ENCODE results near the gene ZNF724. TPM values are rescaled to one million over a fixed set of nuclear protein-coding genes. Genes with fewer than 3 reads are reported as not detected.
A peak's percentile ranks its signal among the peaks of the same experiment; 100 is the strongest.
"Not testable (repeated sequence)": the region's sequence is repeated elsewhere in the genome, so short reads cannot be mapped to it uniquely, and the experiment has no call there.

The ZNF724 gene
- total RNA-seq (1 to 10 TPM; 2.1 to 3.2 TPM), total RNA-seq (1.9 to 4.9 reads per million in 2 donors)

GRCh38 chr19:23249911-23250649 lies at the start of gene ZNF724:
Gene ZNF724 (minus strand): TSS chr19:23250394. CDS start chr19:23250242, 152 bp downstream.
- ATAC-seq (peak; percentile 100), DNase-seq (peak; percentile 66 to 75 (median 74))
- Mint-ChIP-seq H3K36me3 (ENCODE audit: low read depth) (no peaks in the 10 kb centered on the region), H3K4me1 (peaks cover 7% of the 10 kb centered on the region), H3K27me3 (no peaks in the 10 kb centered on the region), H3K4me3 (peak within 1 kb of the TSS; percentile 95), H3K27ac (peak within 1 kb of the TSS; percentile 83)
- H3K9me3 ChIP-seq (ENCODE audit: control insufficient read depth, low read length, poor library complexity, severe bottlenecking), result no peaks in the 10 kb centered on the region

DNA sequence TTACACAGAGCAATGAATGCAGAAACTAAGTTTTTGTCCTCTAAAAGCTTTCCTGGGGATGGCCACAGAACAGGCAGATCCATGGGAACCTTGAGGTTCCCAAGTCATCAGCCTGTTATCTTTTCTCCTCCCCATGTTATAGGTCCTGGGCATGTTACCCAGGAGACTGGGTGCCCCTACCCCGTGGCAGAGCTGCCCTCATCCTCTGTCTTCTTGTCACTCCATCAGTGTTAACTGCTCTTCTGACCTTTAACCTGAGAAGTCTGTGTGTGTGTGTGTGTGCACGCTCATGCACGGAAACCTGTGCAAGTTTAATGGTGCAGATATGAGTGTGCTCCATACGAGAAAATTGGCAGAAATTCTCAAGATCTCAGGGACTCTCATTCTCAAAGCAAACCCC lies 43.9 kb upstream of the ZNF724 start:
- ATAC-seq (no peak), DNase-seq (no peak)
- H3K9me3 ChIP-seq (ENCODE audit: control insufficient read depth, low read length, poor library complexity, severe bottlenecking), result no peaks in the 10 kb centered on the region
- Mint-ChIP-seq H3K4me1 (no peaks in the 10 kb centered on the region), H3K27me3 (no peaks in the 10 kb centered on the region), H3K27ac (no peak overlapping the region), H3K4me3 (no peak overlapping the region), H3K36me3 (ENCODE audit: low read depth) (no peaks in the 10 kb centered on the region)

DNA sequence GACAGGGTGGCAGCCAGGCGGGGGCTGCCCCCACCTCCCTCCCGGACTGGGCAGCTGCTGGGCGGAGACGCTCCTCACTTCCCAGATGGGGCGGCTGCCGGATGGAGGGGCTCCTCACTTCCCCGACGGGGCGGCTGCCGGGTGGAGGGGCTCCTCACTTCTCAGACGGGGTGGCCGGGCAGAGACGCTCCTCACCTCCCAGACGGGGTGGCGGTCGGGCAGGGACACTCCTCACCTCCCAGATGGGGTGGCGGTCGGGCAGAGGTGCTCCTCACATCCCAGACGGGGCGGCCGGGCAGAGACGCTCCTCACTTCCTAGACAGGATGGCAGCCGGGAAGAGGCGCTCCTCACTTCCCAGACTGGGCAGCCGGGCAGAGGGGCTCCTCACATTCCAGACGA lies 39.8 kb upstream of the ZNF724 start:
- H3K4me1 Mint-ChIP-seq; ATAC-seq; H3K27me3 Mint-ChIP-seq; H3K36me3 Mint-ChIP-seq (ENCODE audit: low read depth); H3K27ac Mint-ChIP-seq; DNase-seq; H3K9me3 ChIP-seq (ENCODE audit: control insufficient read depth, low read length, poor library complexity, severe bottlenecking); H3K4me3 Mint-ChIP-seq: not testable (repeated sequence)

DNA sequence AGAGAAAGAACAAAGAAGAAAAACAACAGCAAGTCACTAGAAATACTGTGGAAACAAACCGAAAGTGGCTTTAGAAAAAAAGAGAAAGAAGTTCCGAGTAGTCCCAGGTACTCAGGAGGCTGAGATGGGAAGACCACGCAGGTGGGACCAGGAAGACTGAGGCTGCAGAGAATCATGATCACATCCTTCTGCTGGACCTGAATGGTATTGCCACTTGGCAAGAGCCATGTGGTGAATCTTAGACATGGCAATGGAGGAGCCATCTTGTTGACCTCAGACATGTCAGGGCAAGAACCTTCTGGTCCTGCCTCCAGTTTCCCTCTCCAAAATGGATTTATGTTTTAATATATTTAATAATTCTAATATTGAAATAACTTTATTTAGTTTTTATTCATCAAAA lies 37.4 kb upstream of the ZNF724 start:
- ATAC-seq (no peak), DNase-seq (no peak)
- H3K36me3 Mint-ChIP-seq (ENCODE audit: low read depth), result no peaks in the 10 kb centered on the region
- H3K27ac Mint-ChIP-seq, result no peak overlapping the region
- H3K27me3 Mint-ChIP-seq, result no peaks in the 10 kb centered on the region
- H3K4me3 Mint-ChIP-seq, result no peak overlapping the region
- peaks cover 6% of the 10 kb centered on the region for H3K4me1 Mint-ChIP-seq
- H3K9me3 ChIP-seq (ENCODE audit: control insufficient read depth, low read length, poor library complexity, severe bottlenecking), result no peaks in the 10 kb centered on the region

- Mint-ChIP-seq H3K36me3 (ENCODE audit: low read depth) (peaks cover under 1% of the 10 kb centered on the region), H3K27me3 (no peaks in the 10 kb centered on the region), H3K4me1 (peaks cover 12% of the 10 kb centered on the region), H3K4me3 (no peak overlapping the region), H3K27ac (no peak overlapping the region)
- ATAC-seq (peak; percentile 47), DNase-seq (no peak)
- H3K9me3 ChIP-seq (ENCODE audit: control insufficient read depth, low read length, poor library complexity, severe bottlenecking), result no peaks in the 10 kb centered on the region
Measured at GRCh38 chr19:23286477-23286876, 36.3 kb upstream of the ZNF724 start.

GRCh38 chr19:23285948-23286347 lies 35.8 kb upstream of the ZNF724 start:
- no peak overlapping the region for H3K4me3 Mint-ChIP-seq
- DNase-seq (no peak), ATAC-seq (no peak)
- H3K4me1 Mint-ChIP-seq, result peaks cover 16% of the 10 kb centered on the region
- no peaks in the 10 kb centered on the region for H3K27me3 Mint-ChIP-seq
- H3K27ac Mint-ChIP-seq, result no peak overlapping the region
- H3K9me3 ChIP-seq (ENCODE audit: control insufficient read depth, low read length, poor library complexity, severe bottlenecking), result no peaks in the 10 kb centered on the region
- H3K36me3 Mint-ChIP-seq (ENCODE audit: low read depth), result peaks cover 2% of the 10 kb centered on the region

- not testable (repeated sequence) for H3K36me3 Mint-ChIP-seq (ENCODE audit: low read depth); H3K4me3 Mint-ChIP-seq; ATAC-seq; DNase-seq; H3K27ac Mint-ChIP-seq; H3K9me3 ChIP-seq (ENCODE audit: control insufficient read depth, low read length, poor library complexity, severe bottlenecking); H3K27me3 Mint-ChIP-seq
- H3K4me1 Mint-ChIP-seq, result peaks cover 16% of the 10 kb centered on the region
Measured at GRCh38 chr19:23285326-23285725, 35.1 kb upstream of the ZNF724 start.

DNA sequence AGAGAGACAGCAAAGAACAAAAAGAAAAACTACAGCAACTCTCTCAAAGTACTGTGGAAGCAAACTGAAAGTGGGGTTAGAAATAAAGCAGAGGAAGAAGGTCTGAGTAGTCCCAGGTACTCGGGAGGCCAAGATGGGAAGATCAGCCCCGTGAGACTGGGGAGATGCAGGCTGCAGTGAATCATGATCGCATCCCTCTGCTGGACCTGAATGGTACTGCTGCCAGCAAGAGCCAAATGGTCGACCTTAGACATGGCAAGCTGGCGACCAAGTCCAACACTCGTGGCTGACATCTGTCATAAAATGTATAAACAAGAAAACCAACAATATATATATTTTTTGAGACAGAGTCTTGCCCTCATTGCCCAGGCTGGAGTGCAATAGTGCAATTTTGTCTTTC lies 33.7 kb upstream of the ZNF724 start:
- peaks cover 2% of the 10 kb centered on the region for H3K36me3 Mint-ChIP-seq (ENCODE audit: low read depth)
- no peak overlapping the region for H3K4me3 Mint-ChIP-seq
- H3K27ac Mint-ChIP-seq, result no peak overlapping the region
- no peaks in the 10 kb centered on the region for H3K27me3 Mint-ChIP-seq
- peaks cover 16% of the 10 kb centered on the region for H3K4me1 Mint-ChIP-seq
- DNase-seq, result peak; percentile 28 to 51 (median 29)
- peak; percentile 99 for ATAC-seq
- H3K9me3 ChIP-seq (ENCODE audit: control insufficient read depth, low read length, poor library complexity, severe bottlenecking), result no peaks in the 10 kb centered on the region

DNA sequence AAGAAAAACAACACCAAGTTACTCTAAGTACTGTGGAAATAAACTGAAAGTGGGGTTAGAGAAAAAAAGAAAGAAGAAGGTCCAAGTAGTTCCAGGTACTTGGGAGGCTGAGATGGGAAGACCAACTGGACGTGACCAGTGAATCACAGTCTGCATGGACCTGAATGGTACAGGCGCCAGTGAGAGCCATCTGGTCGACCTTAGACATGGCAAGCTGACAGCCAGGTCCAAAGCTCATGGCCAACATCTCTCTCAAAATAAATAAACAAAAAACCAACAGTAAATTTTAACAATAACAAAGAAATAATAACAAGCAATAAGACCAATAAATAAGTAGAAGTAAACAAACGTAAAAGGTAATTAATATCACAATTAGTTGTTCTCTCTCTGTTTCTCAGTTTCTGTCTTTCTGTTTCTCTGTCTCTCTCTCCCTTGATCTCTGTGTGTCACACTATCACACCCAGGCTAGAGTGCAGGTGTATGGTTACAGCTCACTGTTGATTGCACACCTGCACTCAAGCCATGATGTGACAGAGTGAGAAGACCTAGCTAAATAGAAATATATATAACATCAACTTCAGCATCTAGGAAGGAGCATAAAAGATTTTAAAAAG lies 31.6 kb upstream of the ZNF724 start:
- DNase-seq (no peak), ATAC-seq (no peak)
- H3K9me3 ChIP-seq (ENCODE audit: control insufficient read depth, low read length, poor library complexity, severe bottlenecking), result no peaks in the 10 kb centered on the region
- peaks cover 16% of the 10 kb centered on the region for H3K4me1 Mint-ChIP-seq
- H3K36me3 Mint-ChIP-seq (ENCODE audit: low read depth), result peaks cover 2% of the 10 kb centered on the region
- H3K4me3 Mint-ChIP-seq, result no peak overlapping the region
- H3K27me3 Mint-ChIP-seq, result no peaks in the 10 kb centered on the region
- peak overlapping the region; percentile 37 for H3K27ac Mint-ChIP-seq

DNA sequence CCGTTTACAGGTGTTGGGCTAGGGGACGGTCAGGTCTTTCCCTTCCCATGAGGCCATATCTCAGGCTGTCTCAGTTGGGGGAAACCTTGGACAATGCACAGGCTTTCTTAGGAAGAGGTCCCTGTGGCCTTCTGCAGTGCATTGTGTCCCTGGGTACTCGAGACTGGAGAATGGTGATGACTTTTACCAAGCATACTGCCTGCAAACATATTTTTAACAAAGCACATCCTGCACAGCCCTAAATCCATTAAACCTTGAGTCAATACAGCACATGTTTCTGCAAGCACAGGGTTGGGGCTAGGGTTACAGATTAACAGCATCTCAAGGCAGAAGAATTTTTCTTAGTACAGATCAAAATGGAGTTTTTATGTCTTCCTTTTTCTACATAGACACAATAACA lies 27.9 kb upstream of the ZNF724 start:
- not testable (repeated sequence) for H3K27me3 Mint-ChIP-seq; ATAC-seq; H3K36me3 Mint-ChIP-seq (ENCODE audit: low read depth)

GRCh38 chr19:23273590-23274412 lies 23.6 kb upstream of the ZNF724 start:
- Mint-ChIP-seq H3K36me3 (ENCODE audit: low read depth) (no peaks in the 10 kb centered on the region), H3K27ac (peak overlapping the region; percentile 94), H3K27me3 (no peaks in the 10 kb centered on the region), H3K4me3 (peak overlapping the region; percentile 97), H3K4me1 (peaks cover 18% of the 10 kb centered on the region)
- no peaks in the 10 kb centered on the region for H3K9me3 ChIP-seq (ENCODE audit: control insufficient read depth, low read length, poor library complexity, severe bottlenecking)
- peak; percentile 99 for ATAC-seq
- DNase-seq, result peak; percentile 77 to 85 (median 83)

More for the DNA sequence above, 27.9 kb upstream of the ZNF724 start:
- peaks cover 14% of the 10 kb centered on the region for H3K4me1 Mint-ChIP-seq
- H3K4me3 Mint-ChIP-seq; DNase-seq; H3K27ac Mint-ChIP-seq; H3K9me3 ChIP-seq (ENCODE audit: control insufficient read depth, low read length, poor library complexity, severe bottlenecking): not testable (repeated sequence)

DNA sequence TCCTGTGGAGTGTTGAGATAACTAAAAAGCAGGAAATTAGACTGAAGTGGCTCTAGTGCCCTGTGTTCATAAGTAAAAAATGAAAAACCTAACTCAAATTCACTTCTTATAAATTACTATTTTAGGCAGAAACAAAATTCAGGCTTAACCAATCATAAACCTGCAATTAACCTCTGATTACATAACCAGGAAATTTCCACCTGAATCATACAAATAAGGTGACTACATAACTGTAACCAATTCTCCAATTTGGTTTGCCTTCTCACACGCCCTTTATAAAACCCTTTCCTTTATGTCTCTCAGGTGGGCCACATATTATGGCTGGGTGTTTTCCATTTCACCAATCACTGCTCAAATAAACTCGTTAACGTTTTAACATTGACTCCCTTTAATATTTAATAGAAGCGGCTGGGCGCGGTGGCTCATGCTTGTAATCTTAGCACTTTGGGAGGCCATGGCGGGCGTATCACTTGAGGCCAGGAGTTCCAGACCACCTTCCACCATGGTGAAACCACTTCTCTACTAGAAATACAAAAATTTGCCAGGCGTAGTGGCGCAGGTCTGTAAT lies 22.9 kb upstream of the ZNF724 start:
- Mint-ChIP-seq H3K4me1 (peaks cover 18% of the 10 kb centered on the region), H3K27ac (peak overlapping the region; percentile 94), H3K27me3 (no peaks in the 10 kb centered on the region), H3K36me3 (ENCODE audit: low read depth) (no peaks in the 10 kb centered on the region), H3K4me3 (peak overlapping the region; percentile 97)
- no peaks in the 10 kb centered on the region for H3K9me3 ChIP-seq (ENCODE audit: control insufficient read depth, low read length, poor library complexity, severe bottlenecking)
- ATAC-seq (no peak), DNase-seq (no peak)
